22Rv1 (cell line): ENCODE data around the gene TMEM38B.
"Not testable (repeated sequence)": the region's sequence is repeated elsewhere in the genome, so short reads cannot be mapped to it uniquely, and the experiment has no call there.

Experiments used
- CTCF ChIP-seq: fragments of 450-650 bp; IDR thresholded peaks from 2 replicates; pipeline ENCODE4 v1.5.1; 2017; ENCODE audit warnings: mild to moderate bottlenecking
- ZFX ChIP-seq: fragments of 450-650 bp; IDR thresholded peaks from 2 replicates; pipeline ENCODE4 v1.6.1; 2017; ENCODE audit warnings: antibody characterized with exemption, borderline replicate concordance

GRCh38 chr9:105731420-105731819, 37.1 kb downstream of the TMEM38B start:
- not testable (repeated sequence) for TF ChIP-seq CTCF, ZFX
